GM10847 (cell line): Measurements from ENCODE around the gene FLOT1.

Experiments used
- POLR2A ChIP-seq: IDR thresholded peaks from 2 replicates; pipeline ENCODE4 v1.6.1; 2011; ENCODE audit not compliant: insufficient read length; ENCODE audit errors: extremely low read depth

Gene FLOT1

DNA sequence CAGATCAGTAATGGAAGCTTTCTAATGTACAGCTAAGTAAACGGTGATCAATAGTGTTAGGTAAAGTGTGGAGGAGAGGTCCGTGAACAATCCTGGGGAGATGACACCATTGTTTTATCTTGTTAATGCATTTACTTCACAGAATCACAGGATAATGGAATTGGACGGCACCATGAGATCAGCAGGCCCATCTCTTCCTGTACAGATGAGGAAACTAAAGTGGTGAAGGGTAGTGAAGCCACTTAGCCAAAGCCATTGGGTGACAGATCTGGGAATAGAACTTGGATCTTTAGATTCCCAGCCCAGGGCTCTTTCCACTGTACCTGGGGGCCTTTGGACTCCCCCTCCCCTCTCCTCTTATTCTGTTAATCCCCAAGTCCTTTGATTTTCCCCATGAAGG is 28.1 kb upstream of the FLOT1 start:
- TF ChIP-seq POLR2A, result no peak

DNA sequence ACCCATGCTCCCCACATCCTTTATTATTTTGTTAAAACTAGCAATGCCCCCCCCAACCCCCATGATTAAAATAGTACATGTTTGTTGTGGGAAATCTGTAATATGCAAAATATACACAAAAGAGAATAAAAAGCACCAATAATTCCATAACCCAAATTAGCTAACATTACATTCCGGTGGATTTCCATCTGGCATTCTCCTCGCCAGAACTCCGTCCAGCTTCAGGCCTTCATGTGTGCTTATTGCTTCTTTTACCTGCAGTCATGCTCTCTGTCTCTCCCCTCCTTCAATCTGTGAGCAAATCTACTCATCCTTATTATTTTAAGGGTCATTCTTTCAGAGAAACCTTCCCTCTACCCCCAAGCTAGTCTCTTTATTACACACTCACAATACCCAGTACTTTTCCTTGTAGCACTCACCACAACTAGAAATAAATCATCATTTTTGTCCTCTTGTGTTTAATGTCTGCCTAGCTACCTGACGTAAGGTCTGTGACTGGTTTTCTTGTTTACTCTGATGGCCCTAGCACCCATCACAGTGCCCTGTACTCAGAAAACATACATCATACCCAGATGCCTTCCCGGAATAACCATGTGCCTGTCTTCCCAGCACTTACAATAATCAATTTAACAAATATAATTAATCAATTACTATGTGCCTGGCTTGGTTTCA is 27.5 kb upstream of the FLOT1 start:
- no peak for TF ChIP-seq POLR2A

DNA sequence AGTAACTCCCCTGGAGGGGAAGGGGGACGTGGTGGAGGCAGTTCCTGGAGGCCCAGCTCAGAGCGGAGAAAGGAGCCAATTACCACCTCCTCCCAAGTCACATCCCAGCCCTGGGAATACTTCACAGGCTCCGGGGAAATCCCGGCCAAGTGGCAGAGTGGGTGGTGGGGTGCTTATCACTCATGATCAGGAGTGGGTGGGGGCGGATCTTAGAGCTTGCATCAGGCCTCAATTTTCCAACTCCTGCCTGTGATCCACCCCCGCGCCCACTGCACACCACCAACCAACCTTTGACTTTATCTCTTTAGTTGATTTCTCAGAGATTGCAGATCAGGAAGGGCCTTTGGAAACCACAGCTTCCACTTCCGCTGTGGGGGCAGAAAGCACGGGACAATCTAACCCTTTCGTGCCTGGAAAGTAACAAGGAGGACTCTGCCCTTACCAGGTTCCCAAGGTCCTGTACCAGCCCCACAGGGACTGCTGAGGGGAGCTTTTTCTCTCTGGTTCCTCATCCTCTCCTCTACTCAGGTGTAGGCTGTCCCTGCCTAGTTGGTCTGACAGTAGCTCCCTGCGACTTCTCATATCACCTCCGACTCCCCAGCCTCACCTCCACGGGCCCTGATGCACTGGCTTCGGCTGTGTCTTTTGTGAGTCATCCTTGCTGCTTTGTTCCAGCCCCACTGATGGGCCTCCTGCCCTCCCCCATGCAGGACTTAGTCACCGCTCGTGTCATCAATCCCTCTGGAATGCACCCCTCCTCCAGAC is 26.8 kb upstream of the FLOT1 start:
- TF ChIP-seq POLR2A, result no peak

DNA sequence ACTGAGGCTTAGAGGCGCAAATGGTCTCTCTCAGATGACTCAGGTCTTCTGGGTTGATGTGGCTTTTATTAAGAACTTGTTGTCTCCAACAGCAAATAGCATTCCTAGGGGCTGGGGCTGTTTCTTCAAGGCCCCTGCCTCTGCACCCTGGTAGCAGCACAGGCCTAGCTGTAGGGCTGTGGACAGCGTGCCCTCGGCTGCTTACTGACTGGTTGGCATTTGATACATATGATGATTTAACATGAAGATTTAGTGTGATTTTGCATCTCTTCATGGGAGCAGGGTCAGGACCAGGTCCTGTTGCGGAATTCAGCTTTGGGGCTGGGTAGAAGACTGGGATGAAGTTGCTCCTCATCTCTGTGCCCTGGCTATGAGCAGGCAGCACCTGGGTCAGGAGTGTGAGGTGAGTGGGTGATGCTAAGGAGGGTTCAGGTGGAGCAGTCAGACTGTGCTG is 26.2 kb upstream of the FLOT1 start:
- no peak for TF ChIP-seq POLR2A

DNA sequence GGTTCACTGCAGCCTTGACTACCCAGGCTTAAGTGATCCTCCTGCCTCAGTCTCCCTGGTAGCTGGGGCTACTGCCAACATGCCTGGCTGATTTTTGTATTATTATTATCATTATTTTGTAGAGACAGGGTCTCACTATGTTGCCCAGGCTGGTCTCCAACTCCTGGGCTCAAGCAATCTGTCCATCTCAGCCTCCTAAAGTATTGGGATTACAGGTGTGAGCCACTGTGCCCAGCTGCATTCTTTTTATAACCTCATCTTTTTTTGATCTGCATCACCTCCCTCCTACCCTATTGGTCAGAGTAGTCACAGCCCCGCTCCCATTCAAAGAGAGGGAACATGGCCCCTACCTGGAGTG is 25.4 kb upstream of the FLOT1 start:
- TF ChIP-seq POLR2A, result no peak

DNA sequence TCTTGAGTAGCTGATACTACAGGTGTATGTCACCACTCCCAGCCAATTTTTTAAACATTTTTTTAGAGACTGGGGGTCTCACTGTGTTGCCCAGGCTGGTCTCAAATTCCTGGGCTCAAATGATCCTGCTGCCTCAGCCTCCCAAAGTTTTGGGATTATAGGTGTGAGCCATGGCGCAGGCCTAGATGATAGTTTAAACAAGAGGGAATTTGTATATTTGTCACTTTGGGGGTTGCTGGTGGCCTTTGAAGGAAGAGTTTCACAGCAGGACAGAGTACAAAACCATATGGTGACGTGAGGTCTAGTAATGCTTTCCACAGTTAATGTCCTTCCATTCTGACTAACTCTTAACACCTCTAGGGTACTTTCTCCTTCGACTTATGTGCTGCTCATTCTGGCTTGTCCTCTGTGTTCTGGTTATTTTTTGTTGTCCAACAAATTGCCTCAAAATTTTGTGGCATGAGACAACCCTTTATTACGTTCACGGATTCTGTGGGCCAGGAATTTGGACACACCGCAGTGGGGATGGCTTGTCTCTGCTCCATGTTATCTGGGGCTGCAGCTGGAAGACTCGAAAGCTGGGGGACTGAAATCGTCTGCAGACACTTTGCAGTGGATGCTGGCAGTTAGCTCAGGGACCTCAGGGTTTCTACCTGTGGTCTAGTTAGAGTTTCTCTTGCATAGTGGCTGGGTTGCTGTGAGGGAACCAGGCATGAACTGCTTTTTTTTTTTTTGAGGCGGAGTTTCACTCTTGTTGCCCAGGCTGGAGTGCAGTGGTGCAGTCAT is 24.9 kb upstream of the FLOT1 start:
- TF ChIP-seq POLR2A, result no peak

DNA sequence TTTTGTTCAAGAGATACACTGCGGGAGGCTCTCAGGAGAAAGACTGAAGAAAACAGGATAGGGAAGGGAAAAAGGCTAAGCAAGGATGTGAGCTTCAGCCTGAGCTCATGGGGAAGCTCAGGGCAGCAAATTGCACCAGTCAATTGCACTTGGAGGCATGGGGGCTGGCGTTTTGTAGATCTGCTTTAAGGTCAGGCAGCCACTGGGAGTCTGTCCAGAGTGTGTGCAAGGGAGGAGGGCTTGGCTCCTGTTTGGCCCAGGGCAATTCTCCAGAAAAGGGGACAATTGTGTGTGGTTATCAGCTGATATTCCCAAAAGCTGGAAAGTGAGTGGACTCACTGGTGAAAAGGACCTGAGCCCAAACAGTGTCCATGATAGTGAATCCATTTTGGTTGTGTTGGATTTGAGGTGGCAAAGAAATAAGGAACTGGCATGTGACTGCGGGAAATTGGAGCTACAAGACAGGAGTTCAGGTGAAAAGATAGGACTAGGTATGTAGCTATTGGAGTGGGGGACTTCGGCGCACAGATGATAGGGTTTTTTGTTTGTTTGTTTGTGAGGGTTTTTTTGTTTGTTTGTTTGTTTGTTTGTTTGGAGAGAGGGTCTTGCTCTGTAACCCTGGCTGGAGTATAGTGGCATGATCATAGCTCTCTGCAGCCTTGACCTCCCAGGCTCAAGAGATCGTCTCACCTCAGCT is 24.1 kb upstream of the FLOT1 start:
- no peak for TF ChIP-seq POLR2A

DNA sequence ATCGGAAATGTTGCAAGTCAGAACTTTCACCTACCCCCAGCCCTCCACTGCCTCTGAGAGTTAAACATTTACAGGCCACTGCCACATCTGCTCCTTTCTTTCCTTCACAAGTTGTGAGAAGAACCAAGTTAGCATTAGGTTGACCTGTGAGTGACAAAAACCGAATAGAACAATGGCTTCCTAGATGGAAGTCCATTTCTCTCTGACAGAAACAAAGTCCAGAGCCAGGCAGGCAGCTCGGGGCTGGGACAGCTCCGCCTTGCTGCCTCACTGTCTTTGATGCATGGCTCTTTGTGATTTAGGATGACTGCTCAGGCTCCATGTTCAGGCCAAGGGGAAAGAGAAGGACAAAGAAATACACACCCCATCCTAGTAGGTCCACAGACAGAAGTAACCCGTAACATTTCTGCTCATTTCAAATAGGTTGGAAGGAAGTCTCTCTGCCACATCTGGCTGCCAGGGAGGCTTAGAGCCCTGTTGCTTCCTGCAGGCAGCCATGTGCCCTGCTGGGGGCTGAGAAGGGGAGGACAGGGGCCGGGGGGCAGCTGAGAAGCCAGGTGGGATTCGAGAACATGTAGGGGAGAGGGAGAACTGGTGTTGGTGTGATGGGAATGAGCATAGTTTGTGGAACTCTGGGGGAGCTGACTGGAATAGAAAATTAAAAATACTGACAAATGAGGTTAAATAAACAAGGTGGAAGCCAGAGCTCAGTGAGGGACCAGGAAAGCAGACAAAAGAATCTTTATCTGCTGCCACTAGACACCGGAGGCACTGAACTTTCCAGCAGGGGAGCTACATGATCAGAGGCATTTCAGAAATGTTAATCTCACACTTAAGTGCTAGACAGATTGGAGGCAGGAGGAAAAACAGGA is 21.4 kb upstream of the FLOT1 start:
- TF ChIP-seq POLR2A, result no peak

DNA sequence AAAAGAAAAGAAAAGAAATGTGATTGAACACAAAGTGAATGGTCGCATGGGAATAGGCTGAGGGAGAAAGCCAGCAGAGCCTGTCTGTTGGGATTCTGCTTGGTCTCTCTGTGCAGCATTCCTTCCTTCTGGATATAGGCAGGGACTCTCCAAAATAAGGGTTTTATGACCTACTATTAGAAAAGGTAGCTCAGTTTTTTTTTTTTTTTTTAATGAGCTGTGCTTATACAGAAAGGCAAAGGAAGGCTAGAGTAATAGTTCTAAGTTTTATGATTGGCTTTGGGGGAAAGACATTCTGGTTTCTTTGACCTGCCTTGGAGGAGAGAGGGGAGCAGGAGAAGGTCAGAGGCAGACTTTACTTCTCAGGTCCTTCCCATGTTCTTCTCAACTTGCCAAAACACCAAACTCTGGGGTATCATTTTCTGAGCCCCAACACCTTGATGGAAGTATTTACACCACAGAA is 20.7 kb upstream of the FLOT1 start:
- TF ChIP-seq POLR2A, result no peak

DNA sequence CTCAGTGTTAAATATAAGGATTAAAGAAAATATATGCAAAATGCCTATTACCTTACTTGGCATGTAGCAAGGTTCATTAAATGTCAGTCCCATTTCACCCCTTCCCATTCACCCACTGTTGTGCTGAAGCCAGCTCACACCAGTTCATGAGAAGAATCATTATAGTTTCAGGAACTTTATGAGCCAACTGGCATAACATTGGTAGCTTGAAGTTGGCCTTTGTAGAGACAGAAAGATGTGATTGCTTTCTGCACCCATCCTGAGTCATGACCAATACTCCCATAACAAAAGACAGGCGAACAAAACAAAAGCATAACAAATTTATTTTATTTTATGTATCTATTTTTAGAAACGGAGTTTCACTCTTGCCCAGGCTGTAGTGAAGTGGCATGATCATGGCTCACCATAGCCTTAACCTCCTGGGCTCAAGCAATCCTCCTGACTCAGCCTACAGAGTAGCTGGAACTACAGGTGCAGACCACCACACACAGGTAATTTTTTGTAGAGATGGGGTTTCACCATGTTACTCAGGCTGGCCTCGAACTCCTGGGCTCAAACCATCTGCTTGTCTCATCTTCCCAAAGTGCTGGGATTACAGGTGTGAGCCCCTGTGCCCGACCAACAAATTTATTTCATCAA is 19.4 kb upstream of the FLOT1 start:
- TF ChIP-seq POLR2A, result no peak

DNA sequence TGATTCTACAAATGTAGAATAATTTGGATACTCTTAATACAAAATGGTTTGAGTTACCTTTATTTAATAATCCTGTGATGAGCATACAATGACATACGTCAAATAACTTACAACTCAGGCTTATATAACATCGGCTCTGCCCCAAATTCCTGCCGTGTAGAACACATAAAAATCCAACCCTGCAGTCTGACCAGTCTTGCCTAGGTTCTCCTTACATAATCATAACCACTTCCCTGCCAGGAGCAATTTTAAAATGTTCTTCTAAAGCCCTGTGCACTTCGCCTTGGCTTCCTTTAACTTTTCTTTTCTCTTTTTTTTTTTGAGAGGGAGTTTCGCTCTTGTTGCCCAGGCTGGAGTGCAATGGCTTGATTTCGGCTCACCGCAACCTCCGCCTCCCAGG is 18.1 kb upstream of the FLOT1 start:
- TF ChIP-seq POLR2A, result no peak

DNA sequence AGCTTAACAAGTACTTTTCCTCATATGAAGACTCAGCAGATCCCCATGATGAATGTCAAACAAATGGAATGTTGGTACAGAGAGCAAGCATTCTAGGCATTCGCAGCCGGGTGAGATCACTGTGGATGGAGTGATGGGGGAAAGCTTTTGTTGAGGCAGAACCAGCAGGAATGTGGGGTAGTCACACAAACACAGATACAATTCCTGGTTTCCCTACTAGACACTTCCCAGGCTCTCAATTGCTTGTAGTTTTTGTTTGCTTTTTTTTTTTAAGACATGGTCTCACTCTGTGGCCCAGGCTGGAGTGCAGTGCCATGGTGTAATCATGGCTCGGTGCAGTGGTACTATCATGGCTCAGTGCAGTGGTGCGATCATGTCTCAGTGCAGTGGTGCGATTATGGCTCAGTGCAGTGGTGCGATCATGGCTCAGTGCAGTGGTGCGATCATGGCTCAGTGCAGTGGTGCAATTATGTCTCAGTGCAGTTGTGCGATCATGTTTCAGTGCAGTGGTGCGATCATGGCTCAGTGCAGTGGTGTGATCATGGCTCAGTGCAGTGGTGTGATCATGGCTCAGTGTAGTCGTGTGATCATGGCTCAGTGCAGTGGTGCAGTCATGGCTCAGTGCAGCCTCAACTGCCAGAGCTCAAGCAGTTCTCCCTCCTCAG is 17.2 kb upstream of the FLOT1 start:
- TF ChIP-seq POLR2A, result no peak

DNA sequence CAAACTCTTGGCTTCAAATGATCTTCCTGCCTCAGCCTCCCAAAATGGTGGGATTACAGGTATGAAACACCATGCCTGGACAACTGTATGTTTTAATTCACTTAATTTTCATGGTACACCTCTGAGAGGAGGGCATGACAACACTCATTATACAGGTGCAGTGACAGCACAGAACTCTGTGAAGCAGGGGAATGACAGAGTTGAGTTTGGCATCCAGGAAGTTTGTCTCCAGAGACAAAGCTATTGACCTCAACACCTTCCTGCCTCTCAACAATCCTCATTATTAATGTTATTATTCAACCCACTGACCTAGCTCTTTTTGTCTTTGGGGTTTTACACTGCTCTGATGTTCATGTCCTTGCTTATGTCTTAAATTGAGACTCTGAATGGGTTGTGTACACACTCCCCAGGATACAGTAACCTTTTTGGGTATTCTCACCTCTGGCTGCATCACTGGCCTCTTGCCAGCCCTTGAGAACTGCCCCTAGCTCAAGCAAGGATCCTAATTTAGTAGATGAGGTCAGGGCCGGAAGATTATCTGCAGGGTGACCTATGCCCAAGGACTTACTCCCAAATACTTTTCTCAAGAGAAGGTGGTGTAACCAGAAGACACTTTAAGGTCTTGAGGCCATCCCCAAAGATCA is 14.9 kb upstream of the FLOT1 start:
- TF ChIP-seq POLR2A, result no peak
